Aorta (tissue), 5 donors: Measurements from ENCODE around the gene FBN1. TPM values are rescaled to one million over a fixed set of nuclear protein-coding genes. Genes with fewer than 3 reads are reported as not detected.

ENCODE experiments used
- ATAC-seq: fragments of 200-7000 bp; cut with Tn5 transposase; one replicate; pipeline ENCODE4 v1.9.1; 2022; ENCODE audit warnings: moderate library complexity; ENCODE audit not compliant: low FRiP score
- DNase-seq, 2 donors: peaks; one replicate each; pipeline ENCODE4 v3.0.0-alpha.2; 2020
- H3K27ac ChIP-seq, 2 donors: one replicate each; pipeline ENCODE4 v1.5.1; 2013; ENCODE audit warnings: low read length in 2 of 2, mild to moderate bottlenecking in 2 of 2, moderate library complexity in 2 of 2, control low read depth in 1 of 2, inconsistent platforms in 1 of 2, low read depth in 1 of 2
- H3K27me3 ChIP-seq, 2 donors: one replicate each; pipeline ENCODE4 v1.6.1; 2013; ENCODE audit warnings: control low read depth in 1 of 2, low read length in 1 of 2, mild to moderate bottlenecking in 1 of 2, moderate library complexity in 1 of 2; ENCODE audit not compliant: insufficient read depth in 2 of 2, control insufficient read depth in 1 of 2
- H3K36me3 ChIP-seq, 2 donors: one replicate each; pipeline ENCODE4 v1.6.1; 2013; ENCODE audit warnings: control low read depth in 1 of 2, low read length in 1 of 2, mild to moderate bottlenecking in 1 of 2; ENCODE audit not compliant: insufficient read depth in 2 of 2, control insufficient read depth in 1 of 2
- H3K4me1 ChIP-seq, 2 donors: one replicate each; pipeline ENCODE4 v1.6.1; 2013; ENCODE audit warnings: low read length in 2 of 2, control low read depth in 1 of 2, mild to moderate bottlenecking in 1 of 2, moderate library complexity in 1 of 2; ENCODE audit not compliant: insufficient read depth in 2 of 2, control insufficient read depth in 1 of 2
- H3K4me3 ChIP-seq, 2 donors: one replicate each; pipeline ENCODE4 v1.5.1; 2013; ENCODE audit warnings: low read length in 2 of 2, control low read depth in 1 of 2, mild to moderate bottlenecking in 1 of 2
- H3K9me3 ChIP-seq: one replicate; pipeline ENCODE4 v1.6.1; 2013; ENCODE audit warnings: mild to moderate bottlenecking, low read length; ENCODE audit not compliant: control insufficient read depth
- WGBS, 2 donors: extraction: QIAGEN DNeasy Blood & Tissue Kit; methylation state at CpG; one replicate each; pipeline ENCODE4 v1.1.7; 2013; 5-methylcytosine and 5-hydroxymethylcytosine counted together
- intact Hi-C, 2 donors: fragments of 100-400 bp; cut with DNase I; formaldehyde crosslinking; loops; one replicate each; pipeline versions ENCODE4 v1.14.2 to v1.15.0; 2022
- polyA plus RNA-seq, 2 donors: library from polyadenylated mRNA; stranded (reverse); fragments of 200-250 nt; gene quantifications; one replicate each; pipeline ENCODE4 v1.2.3, GENCODE V29; 2013
- total RNA-seq, 2 donors: library from RNA; stranded (reverse); fragmentation: NEBNext Ultra II Directional; extraction: Animal tissue kit (Norgen Biotek cat#: 25700); gene quantifications; one replicate each; pipeline ENCODE4 v1.2.1, GENCODE V29; 2021
- donor health status: healthy with polysubstance abuse.
- donor health status: Bipolar disorder and iron deficiency.
- donor health status: DM: no; HTN: no; CAD: no.
- donor health status: DM: no; HTN: no; CAD: no.
- donor health status: DM: yes; HTN: yes; CAD: no.

Gene FBN1
- total and polyA plus RNA-seq, 4 donors: 24.7 to 529 (median 141) TPM

- peak overlapping the region; percentile 44 to 94 for H3K27ac ChIP-seq
- 4 to 9% methylated on average over 15 of the region's 15 CpGs for WGBS, 2 donors
- intact Hi-C loops: loop anchor here in 1 of 2 donors (5.0 kb wide), 1 partner anchor 37 kb away; no protein-coding TSS in a partner anchor
- peak; percentile 85 for ATAC-seq
- H3K9me3 ChIP-seq: no peaks in the 10 kb centered on the region
- H3K4me1 ChIP-seq: peaks cover 6 to 16% of the 10 kb centered on the region in 2 donors
- H3K4me3 ChIP-seq: no peak overlapping the region
- H3K27me3 ChIP-seq: no peaks in the 10 kb centered on the region
- peak; percentile 85 to 86 for DNase-seq
- H3K36me3 ChIP-seq: no peaks in the 10 kb centered on the region
These were observed 251.6 kb downstream of the FBN1 start for GRCh38 chr15:48393645-48394506.

- DNase-seq: peak in 1 of 2 donors; percentile 64
These were observed 253.2 kb downstream of the FBN1 start for GRCh38 chr15:48392356-48392755.

GRCh38 chr15:48391950-48392349 is 253.6 kb downstream of the FBN1 start:
- intact Hi-C loops: loop anchor here in 1 of 2 donors (5.0 kb wide), 1 partner anchor 35 kb away; no protein-coding TSS in a partner anchor
- Histone ChIP-seq H3K36me3 (no peaks in the 10 kb centered on the region), H3K27ac (peak overlapping the region in 1 of 2 donors; percentile 69), H3K9me3 (no peaks in the 10 kb centered on the region), H3K27me3 (no peaks in the 10 kb centered on the region), H3K4me3 (no peak overlapping the region), H3K4me1 (peaks cover 6 to 26% of the 10 kb centered on the region in 2 donors)
- ATAC-seq (no peak), DNase-seq (no peak)
- WGBS, 2 donors: 90 to 97% methylated on average over 2 of the region's 2 CpGs

More at GRCh38 chr15:48392356-48392755, 253.2 kb downstream of the FBN1 start:
- 2 to 5% methylated on average over 4 of the region's 4 CpGs for WGBS, 2 donors
- Histone ChIP-seq H3K27me3 (no peaks in the 10 kb centered on the region), H3K9me3 (no peaks in the 10 kb centered on the region), H3K4me3 (no peak overlapping the region), H3K4me1 (peaks cover 6 to 26% of the 10 kb centered on the region in 2 donors), H3K36me3 (no peaks in the 10 kb centered on the region), H3K27ac (peak overlapping the region; percentile 69 to 77)
- intact Hi-C loops: loop anchor here in 1 of 2 donors (5.0 kb wide), 1 partner anchor 35 kb away; no protein-coding TSS in a partner anchor
- ATAC-seq: peak; percentile 63

- 22 to 25% methylated on average over 3 of the region's 3 CpGs for WGBS, 2 donors
- ATAC-seq (no peak), DNase-seq (no peak)
- Histone ChIP-seq H3K4me1 (peaks cover 6 to 26% of the 10 kb centered on the region in 2 donors), H3K4me3 (no peak overlapping the region), H3K9me3 (no peaks in the 10 kb centered on the region), H3K27me3 (no peaks in the 10 kb centered on the region), H3K27ac (no peak overlapping the region), H3K36me3 (no peaks in the 10 kb centered on the region)
- intact Hi-C loops: loop anchor here in 1 of 2 donors (5.0 kb wide), 1 partner anchor 32 kb away; no protein-coding TSS in a partner anchor
These were observed 255.8 kb downstream of the FBN1 start for GRCh38 chr15:48389691-48390143.

GRCh38 chr15:48388910-48389309 is 256.6 kb downstream of the FBN1 start:
- intact Hi-C loops: no loop called here
- Histone ChIP-seq H3K36me3 (no peaks in the 10 kb centered on the region), H3K4me3 (no peak overlapping the region), H3K4me1 (peaks cover 6 to 26% of the 10 kb centered on the region in 2 donors), H3K27me3 (no peaks in the 10 kb centered on the region), H3K27ac (no peak overlapping the region), H3K9me3 (no peaks in the 10 kb centered on the region)
- ATAC-seq (no peak), DNase-seq (no peak)
- WGBS, 2 donors: 6 to 7% methylated on average over 1 of the region's 1 CpG

- Histone ChIP-seq H3K27ac (peak overlapping the region in 1 of 2 donors; percentile 8), H3K4me3 (no peak overlapping the region)
- intact Hi-C loops: no loop called here
These were observed 257.3 kb downstream of the FBN1 start for GRCh38 chr15:48388016-48388851.

GRCh38 chr15:48385031-48385830 is 260.3 kb downstream of the FBN1 start:
- Histone ChIP-seq H3K4me3 (no peak overlapping the region), H3K27me3 (no peaks in the 10 kb centered on the region), H3K36me3 (no peaks in the 10 kb centered on the region), H3K4me1 (peaks cover 6 to 16% of the 10 kb centered on the region in 2 donors), H3K27ac (no peak overlapping the region), H3K9me3 (no peaks in the 10 kb centered on the region)
- WGBS, 2 donors: 14 to 23% methylated on average over 4 of the region's 4 CpGs
- DNase-seq (no peak), ATAC-seq (peak; percentile 62)
- intact Hi-C loops: no loop called here

More at GRCh38 chr15:48388016-48388851, 257.3 kb downstream of the FBN1 start:
- Histone ChIP-seq H3K27me3 (no peaks in the 10 kb centered on the region), H3K36me3 (no peaks in the 10 kb centered on the region), H3K9me3 (no peaks in the 10 kb centered on the region), H3K4me1 (peaks cover 6 to 26% of the 10 kb centered on the region in 2 donors)
- ATAC-seq (no peak), DNase-seq (no peak)
- 6 to 10% methylated on average over 4 of the region's 4 CpGs for WGBS, 2 donors

- Histone ChIP-seq H3K27me3 (no peaks in the 10 kb centered on the region), H3K4me3 (no peak overlapping the region), H3K9me3 (no peaks in the 10 kb centered on the region), H3K4me1 (peaks cover 6 to 14% of the 10 kb centered on the region in 2 donors), H3K27ac (no peak overlapping the region), H3K36me3 (no peaks in the 10 kb centered on the region)
- intact Hi-C loops: no loop called here
- no peak for ATAC-seq
- DNase-seq: no peak
- 92 to 95% methylated on average over 3 of the region's 3 CpGs for WGBS, 2 donors
These were observed 260.9 kb downstream of the FBN1 start for GRCh38 chr15:48384616-48385015.
